Measurements from ENCODE around the gene ADAMTS2.
"Not testable (repeated sequence)": the region's sequence is repeated elsewhere in the genome, so short reads cannot be mapped to it uniquely, and the experiment has no call there.

ADAMTS2 gene

GRCh38 chr5:179111267-179112207 lies 233.7 kb downstream of the ADAMTS2 start:
- no peak for DNase-seq (ENCODE audit: low read depth in 2 of 2)

- no peak for DNase-seq (ENCODE audit: low read depth in 2 of 2)
Measured at GRCh38 chr5:179110528-179110927, 234.7 kb downstream of the ADAMTS2 start.

- not testable (repeated sequence) for DNase-seq (ENCODE audit: low read depth in 2 of 2)
Measured at GRCh38 chr5:179101282-179101681, 244.0 kb downstream of the ADAMTS2 start.

GRCh38 chr5:179089502-179089901 lies 255.8 kb downstream of the ADAMTS2 start:
- DNase-seq (ENCODE audit: low read depth in 2 of 2) = no peak

GRCh38 chr5:179080724-179081123 lies 264.5 kb downstream of the ADAMTS2 start:
- DNase-seq (ENCODE audit: low read depth in 2 of 2) = no peak

- DNase-seq (ENCODE audit: low read depth in 2 of 2) = no peak
Measured at GRCh38 chr5:179079165-179079987, 265.9 kb downstream of the ADAMTS2 start.

GRCh38 chr5:179065703-179066102 lies 279.6 kb downstream of the ADAMTS2 start:
- DNase-seq (ENCODE audit: low read depth in 2 of 2) = no peak

GRCh38 chr5:179061025-179061424 lies 284.2 kb downstream of the ADAMTS2 start:
- no peak for DNase-seq (ENCODE audit: low read depth in 2 of 2)
